Inferior parietal cortex (tissue), 1 donor: Measurements from ENCODE around the gene SWAP70.

Experiments used
- DNase-seq: peaks from one replicate; pipeline ENCODE4 v3.0.0-alpha.2; 2016; ENCODE audit errors: extremely low spot score

SWAP70 gene

DNA sequence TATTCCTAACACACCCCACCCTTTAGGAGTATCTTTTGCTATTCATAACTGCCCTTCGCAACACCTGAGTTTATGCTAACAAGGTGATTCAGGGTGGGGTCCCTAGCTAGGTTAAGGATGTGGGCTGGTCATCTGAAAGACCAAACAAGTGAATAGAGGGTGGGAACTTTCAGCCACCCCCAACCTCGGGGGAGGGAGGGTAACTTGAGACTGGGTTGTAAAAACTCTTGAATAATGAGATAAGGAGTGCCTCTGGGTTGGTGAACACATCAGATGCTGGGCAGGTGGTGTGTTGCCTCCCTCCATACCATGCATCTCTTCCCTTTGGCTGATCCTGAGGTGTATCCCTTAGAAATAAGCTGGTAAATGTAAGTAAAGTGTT is 111.5 kb downstream of the SWAP70 start:
- no peak for DNase-seq

DNA sequence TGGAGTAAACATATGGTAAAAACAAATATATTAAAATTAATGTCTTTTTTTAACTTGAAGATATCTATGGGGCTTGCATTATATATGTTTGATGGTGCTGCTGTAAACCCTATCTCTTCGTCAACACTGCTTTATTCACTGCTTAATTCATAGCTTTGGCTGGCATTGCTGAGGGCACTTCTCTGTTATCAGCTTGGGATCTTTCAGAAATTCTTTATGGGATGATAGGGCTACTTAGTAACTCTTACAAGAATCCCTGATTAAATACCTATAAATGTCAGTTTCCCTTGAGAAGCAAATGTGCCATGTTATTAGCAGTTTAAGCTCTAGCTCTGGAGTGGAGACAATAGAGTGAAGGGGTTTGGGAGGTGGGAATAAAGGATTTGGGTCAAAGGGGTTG is 112.3 kb downstream of the SWAP70 start:
- no peak for DNase-seq

- no peak for DNase-seq
Measured at GRCh38 chr11:9777066-9777465, 113.2 kb downstream of the SWAP70 start.

DNA sequence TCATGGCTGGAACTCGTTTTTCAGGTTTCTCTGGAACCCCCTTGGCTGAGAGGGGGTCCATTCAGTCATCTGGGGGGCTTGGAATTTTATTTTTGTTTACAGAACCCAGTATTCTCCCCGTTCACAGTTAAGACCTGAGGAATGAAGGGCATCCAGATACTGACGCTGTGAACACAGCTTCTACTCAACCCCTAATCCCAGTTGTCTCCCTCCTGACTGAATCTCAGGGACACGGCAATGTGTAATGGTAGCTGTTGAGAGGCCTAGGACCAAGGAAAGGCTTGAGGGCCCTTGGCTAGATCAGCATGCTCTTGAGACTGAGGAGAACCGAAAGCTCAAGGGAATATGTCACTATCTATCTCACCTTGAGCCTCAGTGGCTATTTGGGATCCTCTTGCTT is 113.6 kb downstream of the SWAP70 start:
- no peak for DNase-seq

DNA sequence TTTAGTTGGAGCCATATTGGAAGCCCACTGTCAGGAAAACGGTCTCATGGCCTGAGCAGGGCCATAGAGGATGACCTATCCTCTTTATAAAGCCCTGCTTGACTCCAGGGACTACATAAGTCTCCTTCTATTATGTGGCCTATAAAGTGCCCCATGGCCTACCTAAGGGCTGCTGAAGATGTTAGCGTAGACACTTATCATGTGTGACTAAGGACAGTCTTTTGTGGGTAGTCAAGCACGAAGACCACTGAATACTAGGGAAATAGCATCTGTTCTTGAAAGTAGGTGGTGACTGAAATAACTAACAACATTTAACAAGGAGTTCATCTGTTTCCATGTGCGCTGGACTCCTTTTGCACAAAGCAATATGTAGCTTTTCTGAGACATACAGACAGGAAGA is 117.1 kb downstream of the SWAP70 start:
- DNase-seq: no peak

- DNase-seq: no peak
Measured at GRCh38 chr11:9783986-9784385, 120.1 kb downstream of the SWAP70 start.

- DNase-seq: no peak
Measured at GRCh38 chr11:9784602-9785315, 120.9 kb downstream of the SWAP70 start.

GRCh38 chr11:9787260-9787659 is 123.4 kb downstream of the SWAP70 start:
- DNase-seq: no peak

DNA sequence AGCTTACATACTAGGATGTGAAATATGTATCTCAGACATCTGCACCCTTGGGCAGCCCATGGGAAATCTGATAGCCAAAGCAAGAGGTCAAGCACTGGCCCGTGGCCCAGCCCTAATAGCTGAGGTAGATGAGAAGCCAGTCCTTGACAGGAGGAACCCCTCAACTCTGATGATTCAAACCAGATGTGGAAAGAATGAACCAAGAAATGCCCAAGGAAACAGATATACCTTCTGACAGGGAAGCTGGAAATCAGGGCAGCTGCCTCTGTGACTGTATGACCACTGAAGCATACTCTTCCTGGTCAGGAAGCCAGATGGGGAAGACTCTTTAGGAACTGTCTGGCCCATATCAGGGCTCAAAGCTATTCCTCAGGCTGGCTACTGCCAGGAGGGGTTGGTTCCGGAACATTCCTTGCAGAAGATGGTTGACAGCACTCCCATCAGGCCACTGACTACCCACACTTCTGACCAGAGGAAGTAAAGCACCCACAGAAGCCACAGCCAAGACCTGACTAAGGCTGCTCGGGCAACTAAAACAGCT is 124.2 kb downstream of the SWAP70 start:
- no peak for DNase-seq

- no peak for DNase-seq
Measured at GRCh38 chr11:9789910-9790309, 126.0 kb downstream of the SWAP70 start.

DNA sequence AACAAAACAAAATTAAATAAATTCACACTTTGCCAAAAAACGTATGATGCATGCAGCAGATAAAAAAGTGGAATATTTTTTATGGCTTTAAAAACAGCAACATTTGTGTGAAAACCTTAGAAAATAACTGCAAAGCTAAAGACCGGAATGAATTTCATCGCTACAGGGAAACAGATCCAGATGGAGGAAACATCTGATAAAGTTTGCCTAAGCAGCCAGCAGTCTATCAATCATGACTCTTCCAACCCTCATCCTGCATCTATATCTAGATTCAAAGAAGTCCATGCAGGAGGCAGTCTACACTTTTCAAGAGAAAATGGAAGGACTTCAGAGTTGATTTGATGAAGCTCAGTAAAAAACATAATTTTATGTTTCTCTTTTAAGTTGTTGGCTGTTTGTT is 126.8 kb downstream of the SWAP70 start:
- DNase-seq: no peak

- no peak for DNase-seq
Measured at GRCh38 chr11:9796266-9796665, 132.4 kb downstream of the SWAP70 start.

GRCh38 chr11:9796854-9797253 is 133.0 kb downstream of the SWAP70 start:
- DNase-seq: no peak

- DNase-seq: no peak
Measured at GRCh38 chr11:9797300-9797699, 133.4 kb downstream of the SWAP70 start.

GRCh38 chr11:9799886-9800285 is 136.0 kb downstream of the SWAP70 start:
- no peak for DNase-seq

- no peak for DNase-seq
Measured at GRCh38 chr11:9802291-9802861, 138.5 kb downstream of the SWAP70 start.
